IMR-90 (cell line): ENCODE measurements around the gene USP6NL. TPM values are rescaled to one million over a fixed set of nuclear protein-coding genes. Genes with fewer than 3 reads are reported as not detected.

Experiments
- ATAC-seq: fragments of 200-7000 bp; cut with Tn5 transposase; 2 replicates; pipeline ENCODE4 v1.9.1; 2020; ENCODE audit warnings: low read depth, mild to moderate bottlenecking, moderate library complexity
- BruUV-seq: library from RNA; stranded (reverse); fragments of 400-500 nt; replicated peaks from 2 replicates; lab custom pipeline; 2021; lab: Mats Ljungman, UMichigan
- CTCF ChIA-PET: fragments of 300-600 bp; formaldehyde crosslinking; extraction: SDS; loops from one replicate; lab custom pipeline; 2021; ENCODE audit warnings: antibody characterized with exemption; lab: Yijun Ruan, JAX
- POLR2A ChIA-PET: fragments of 300-600 bp; sonication (Branson Sonifier 250); formaldehyde crosslinking; loops from one replicate; lab custom pipeline; 2022; ENCODE audit warnings: antibody characterized with exemption; ENCODE audit not compliant: unreplicated experiment; lab: Charles Lee
- DNase-seq: peaks from one replicate; pipeline ENCODE4 v3.0.0; 2013
- H2AFZ ChIP-seq: replicated peaks from 2 replicates; pipeline ENCODE3; 2013; ENCODE audit warnings: low read length, mild to moderate bottlenecking; ENCODE audit not compliant: poor library complexity
- H2AK5ac ChIP-seq: 2 replicates; pipeline ENCODE4 v1.6.1; 2013; ENCODE audit warnings: low read depth, low read length, inconsistent platforms
- H2AK9ac ChIP-seq: replicated peaks from 2 replicates; pipeline ENCODE3; 2013; ENCODE audit warnings: mild to moderate bottlenecking, low read depth, low read length, moderate library complexity; ENCODE audit not compliant: poor library complexity
- H2BK120ac ChIP-seq: 2 replicates; pipeline ENCODE4 v1.6.1; 2013; ENCODE audit warnings: low read depth, low read length, inconsistent platforms
- H2BK15ac ChIP-seq: 3 replicates; pipeline ENCODE4 v1.6.1; 2013; ENCODE audit warnings: low read depth, low read length, inconsistent platforms
- H2BK20ac ChIP-seq: 2 replicates; pipeline ENCODE4 v1.6.1; 2013; ENCODE audit warnings: low read depth, mild to moderate bottlenecking, inconsistent platforms, low read length, moderate library complexity
- H2BK5ac ChIP-seq: 2 replicates; pipeline ENCODE4 v1.6.1; 2013; ENCODE audit warnings: mild to moderate bottlenecking, low read depth, low read length, inconsistent platforms; ENCODE audit not compliant: poor library complexity, severe bottlenecking
- H3K14ac ChIP-seq: replicated peaks from 2 replicates; pipeline ENCODE4 v1.6.1; 2013; ENCODE audit warnings: low read depth, low read length, inconsistent platforms
- H3K18ac ChIP-seq: 2 replicates; pipeline ENCODE4 v1.6.1; 2013; ENCODE audit warnings: low read depth, low read length, control low read depth
- H3K23ac ChIP-seq: 2 replicates; pipeline ENCODE4 v1.6.1; 2013; ENCODE audit warnings: low read depth, low read length, inconsistent platforms
- H3K27ac ChIP-seq: 2 replicates; pipeline ENCODE4 v1.5.1; 2013; ENCODE audit warnings: mild to moderate bottlenecking, control low read depth, low read length; ENCODE audit not compliant: insufficient read depth
- H3K27me3 ChIP-seq: 2 replicates; pipeline ENCODE4 v1.6.1; 2013; ENCODE audit warnings: low read length; ENCODE audit not compliant: control insufficient read depth, insufficient read depth
- H3K36me3 ChIP-seq: 2 replicates; pipeline ENCODE4 v1.6.1; 2013; ENCODE audit warnings: low read length, mixed read lengths; ENCODE audit not compliant: control insufficient read depth, insufficient read depth
- H3K4ac ChIP-seq: 2 replicates; pipeline ENCODE4 v1.6.1; 2013; ENCODE audit warnings: low read depth, low read length, inconsistent platforms
- H3K4me1 ChIP-seq: 2 replicates; pipeline ENCODE4 v1.6.1; 2013; ENCODE audit warnings: low read length, mixed read lengths; ENCODE audit not compliant: control insufficient read depth, insufficient read depth
- H3K4me2 ChIP-seq: 2 replicates; pipeline ENCODE4 v1.6.1; 2013; ENCODE audit warnings: low read depth, mild to moderate bottlenecking, control low read depth, low read length, moderate library complexity
- H3K4me3 ChIP-seq: 2 replicates; pipeline ENCODE4 v1.5.1; 2013; ENCODE audit warnings: low read depth, mild to moderate bottlenecking, control low read depth, low read length, moderate library complexity; ENCODE audit not compliant: insufficient read depth
- H3K56ac ChIP-seq: 2 replicates; pipeline ENCODE4 v1.6.1; 2013; ENCODE audit warnings: low read length, inconsistent platforms; ENCODE audit not compliant: insufficient read depth; ENCODE audit errors: extremely low read depth
- H3K79me1 ChIP-seq, 2 experiments: 2 replicates each; pipeline ENCODE4 v1.6.1; 2013; ENCODE audit warnings: low read length in 2 of 2, inconsistent platforms in 1 of 2, low read depth in 1 of 2
- H3K9ac ChIP-seq: 2 replicates; pipeline ENCODE4 v1.6.1; 2013; ENCODE audit warnings: low read depth, low read length, control low read depth
- H3K9me1 ChIP-seq: 2 replicates; pipeline ENCODE4 v1.6.1; 2013; ENCODE audit warnings: low read length, inconsistent platforms; ENCODE audit not compliant: insufficient read depth
- H3K9me3 ChIP-seq: 2 replicates; pipeline ENCODE4 v1.6.1; 2013; ENCODE audit warnings: low read length; ENCODE audit not compliant: control insufficient read depth, insufficient read depth
- H4K20me1 ChIP-seq: 2 replicates; pipeline ENCODE4 v1.6.1; 2013; ENCODE audit warnings: low read length, inconsistent platforms; ENCODE audit not compliant: insufficient read depth
- H4K5ac ChIP-seq: 2 replicates; pipeline ENCODE4 v1.6.1; 2013; ENCODE audit warnings: mild to moderate bottlenecking, low read depth, low read length, control low read depth
- H4K8ac ChIP-seq, 2 experiments: 2 replicates each; pipeline ENCODE4 v1.6.1; 2013; ENCODE audit warnings: low read depth in 2 of 2, low read length in 2 of 2, control low read depth in 1 of 2, inconsistent platforms in 1 of 2
- H4K91ac ChIP-seq: 2 replicates; pipeline ENCODE4 v1.6.1; 2013; ENCODE audit warnings: low read depth, low read length, inconsistent platforms; ENCODE audit not compliant: insufficient read depth
- BHLHE40 ChIP-seq: fragments of 150-350 bp; IDR thresholded peaks from 2 replicates; pipeline ENCODE4 v1.6.1; 2016; ENCODE audit warnings: mild to moderate bottlenecking, low read depth, low read length
- CEBPB ChIP-seq: IDR thresholded peaks from 2 replicates; pipeline ENCODE4 v1.6.1; 2012; ENCODE audit warnings: low read depth, low read length, improper control_type of control experiment
- CHD1 ChIP-seq: IDR thresholded peaks from 2 replicates; pipeline ENCODE4 v1.6.1; 2012; ENCODE audit warnings: low read depth, low read length, improper control_type of control experiment
- CTCF ChIP-seq: conservative IDR thresholded peaks from 2 replicates; pipeline ENCODE4 v1.5.1; 2012; ENCODE audit warnings: mild to moderate bottlenecking, low read depth, low read length, improper control_type of control experiment
- ELK1 ChIP-seq: fragments of 150-350 bp; IDR thresholded peaks from 2 replicates; pipeline ENCODE4 v1.6.1; 2016; ENCODE audit warnings: low read depth, mild to moderate bottlenecking, low read length, moderate library complexity, borderline replicate concordance
- FOS ChIP-seq: fragments of 150-350 bp; IDR thresholded peaks from 2 replicates; pipeline ENCODE4 v1.6.1; 2016; ENCODE audit warnings: low read depth, low read length
- MAFK ChIP-seq: IDR thresholded peaks from 2 replicates; pipeline ENCODE4 v1.6.1; 2012; ENCODE audit warnings: low read depth, low read length, improper control_type of control experiment
- MAZ ChIP-seq: IDR thresholded peaks from 2 replicates; pipeline ENCODE4 v1.6.1; 2012; ENCODE audit warnings: low read depth, mild to moderate bottlenecking, low read length, improper control_type of control experiment, moderate library complexity, borderline replicate concordance
- MXI1 ChIP-seq: IDR thresholded peaks from 2 replicates; pipeline ENCODE4 v1.6.1; 2012; ENCODE audit warnings: low read depth, mild to moderate bottlenecking, low read length, moderate library complexity, borderline replicate concordance
- NFE2L2 ChIP-seq: fragments of 150-350 bp; IDR thresholded peaks from 2 replicates; pipeline ENCODE4 v1.6.1; 2016; ENCODE audit warnings: low read depth, mild to moderate bottlenecking, low read length
- POLR2A ChIP-seq: IDR thresholded peaks from 2 replicates; pipeline ENCODE4 v1.6.1; 2012; ENCODE audit warnings: mild to moderate bottlenecking, low read depth, low read length
- RAD21 ChIP-seq: IDR thresholded peaks from 2 replicates; pipeline ENCODE4 v1.6.1; 2012; ENCODE audit warnings: low read length, improper control_type of control experiment
- RCOR1 ChIP-seq: IDR thresholded peaks from 2 replicates; pipeline ENCODE4 v1.6.1; 2012; ENCODE audit warnings: mild to moderate bottlenecking, low read length, improper control_type of control experiment; ENCODE audit not compliant: insufficient replicate concordance
- RFX5 ChIP-seq: IDR thresholded peaks from 2 replicates; pipeline ENCODE4 v1.8.0; 2012; ENCODE audit warnings: low read depth, mild to moderate bottlenecking, low read length, moderate library complexity
- SMC3 ChIP-seq: fragments of 150-350 bp; IDR thresholded peaks from 2 replicates; pipeline ENCODE4 v1.6.1; 2016; ENCODE audit warnings: low read depth, mild to moderate bottlenecking, antibody characterized with exemption, low read length, moderate library complexity
- USF2 ChIP-seq: fragments of 150-350 bp; IDR thresholded peaks from 2 replicates; pipeline ENCODE4 v1.6.1; 2017; ENCODE audit warnings: mild to moderate bottlenecking, antibody characterized with exemption, low read length, low read depth
- WGBS, 2 experiments: methylation state at CpG; one replicate each; pipeline versions ENCODE4 v1.1.5 to v1.1.7; 2013; ENCODE audit warnings: missing lambda C conversion rate in 2 of 2; ENCODE audit not compliant: insufficient read length in 1 of 2; ENCODE audit errors: extremely low coverage in 2 of 2; 5-methylcytosine and 5-hydroxymethylcytosine counted together
- dilution Hi-C: fragments of 300-500 bp; cut with HindIII; formaldehyde crosslinking; loops from one replicate; pipeline ENCODE4 v1.14.3; 2018; ENCODE audit warnings: low sequenced_read_pairs; ENCODE audit not compliant: unreplicated experiment
- in situ Hi-C: fragments of 300-500 bp; cut with MboI; formaldehyde crosslinking; loops from 3 replicates; pipeline ENCODE4 v1.14.3; 2019; ENCODE audit warnings: low sequenced_read_pairs, inconsistent platforms, mixed read lengths
- intact Hi-C: fragments of 100-400 bp; cut with micrococcal nuclease; formaldehyde crosslinking; loops from 2 replicates; pipeline ENCODE4 v1.10.0; 2022
- polyA plus RNA-seq, 3 experiments: library from polyadenylated mRNA; depleted of rRNA; stranded (reverse); fragments of >200 nt; gene quantifications; 2 replicates each; pipeline ENCODE4 v1.2.3, GENCODE V29; 2012; ENCODE audit warnings: low replicate concordance in 1 of 3
- total RNA-seq: library from RNA; depleted of rRNA; stranded (reverse); fragments of >200 nt; gene quantifications from 2 replicates; pipeline ENCODE4 v1.2.3, GENCODE V29; 2012

The USP6NL gene
- total and polyA plus RNA-seq, 2 of the 4 experiments (the other 2 are of a cell fraction): 7.8 to 9.1 TPM

- H3K27ac ChIP-seq: no peak overlapping the region
- ATAC-seq (no peak), DNase-seq (no peak)
- H3K56ac ChIP-seq: no peak overlapping the region
- no peak overlapping the region for H3K9ac ChIP-seq
- CTCF ChIA-PET: no interaction called here
- in situ Hi-C loops (no loop called here), intact Hi-C loops (no loop called here), dilution Hi-C loops (no loop called here)
- no peaks in the 10 kb centered on the region for H3K4me1 ChIP-seq
- H2BK20ac ChIP-seq: no peak overlapping the region
- H2BK15ac ChIP-seq: no peak overlapping the region
- POLR2A ChIA-PET: no interaction called here
- H3K9me3 ChIP-seq: no peaks in the 10 kb centered on the region
- no peak overlapping the region for H3K18ac ChIP-seq
- H4K5ac ChIP-seq: no peak overlapping the region
- no peak overlapping the region for H2AFZ ChIP-seq
- no peak overlapping the region for H2AK5ac ChIP-seq
- H3K4me2 ChIP-seq: no peak overlapping the region
- WGBS, 2 experiments: 77% methylated on average over 7 of the region's 26 CpGs; no CpG with 5 or more reads in 1 of the 2 experiments
- no peaks in the 10 kb centered on the region for H3K9me1 ChIP-seq
- TF ChIP-seq MAZ (no peak), MXI1 (no peak), CTCF (no peak), SMC3 (no peak), RFX5 (no peak), RAD21 (no peak), CEBPB (no peak), USF2 (no peak), NFE2L2 (no peak), MAFK (no peak), RCOR1 (no peak), POLR2A (no peak), ELK1 (no peak), BHLHE40 (no peak), FOS (no peak), CHD1 (no peak)
- H2BK120ac ChIP-seq: no peak overlapping the region
- no peaks in the 10 kb centered on the region for H4K20me1 ChIP-seq
- no peak overlapping the region for H2BK5ac ChIP-seq
- no peak overlapping the region for H3K4me3 ChIP-seq
- H3K23ac ChIP-seq: no peak overlapping the region
- no peaks in the 10 kb centered on the region for H3K79me1 ChIP-seq
- no peak overlapping the region for H3K4ac ChIP-seq
- no peaks in the 10 kb centered on the region for H3K36me3 ChIP-seq
- no TSS peak for BruUV-seq
- H4K91ac ChIP-seq: no peak overlapping the region
- H2AK9ac ChIP-seq: no peak overlapping the region
- H3K27me3 ChIP-seq: peaks cover 1% of the 10 kb centered on the region; the same call in 1 of the 2 replicates
- H3K14ac ChIP-seq: no peak overlapping the region
- no peak overlapping the region for H4K8ac ChIP-seq
Measured at GRCh38 chr10:11437391-11438142, 173.9 kb downstream of the USP6NL start.
